GM21447 (cell line): Measurements from ENCODE around the gene JAG1.

Experiments used
- ATAC-seq: cut with Tn5 transposase; IDR thresholded peaks from one replicate; pipeline ENCODE4 v1.9.1; 2021; ENCODE audit not compliant: unreplicated experiment

Gene JAG1

GRCh38 chr20:10669843-10670446 is 3.9 kb downstream of the JAG1 start:
- ATAC-seq, result no peak

GRCh38 chr20:10668677-10669368 is 5.0 kb downstream of the JAG1 start:
- no peak for ATAC-seq

- no peak for ATAC-seq
These were observed 6.1 kb downstream of the JAG1 start for GRCh38 chr20:10667560-10668167.

GRCh38 chr20:10667077-10667401 is 6.8 kb downstream of the JAG1 start:
- ATAC-seq, result no peak

GRCh38 chr20:10666221-10667076 is 7.3 kb downstream of the JAG1 start:
- ATAC-seq, result no peak

GRCh38 chr20:10665791-10666190 is 8.0 kb downstream of the JAG1 start:
- ATAC-seq, result no peak

GRCh38 chr20:10665027-10665561 is 8.7 kb downstream of the JAG1 start:
- ATAC-seq, result no peak

- ATAC-seq, result no peak
These were observed 10.0 kb downstream of the JAG1 start for GRCh38 chr20:10663756-10664155.

- ATAC-seq, result no peak
These were observed 10.9 kb downstream of the JAG1 start for GRCh38 chr20:10662661-10663458.

GRCh38 chr20:10662151-10662550 is 11.6 kb downstream of the JAG1 start:
- no peak for ATAC-seq

- no peak for ATAC-seq
These were observed 12.5 kb downstream of the JAG1 start for GRCh38 chr20:10661261-10661660.

- ATAC-seq, result no peak
These were observed 13.1 kb downstream of the JAG1 start for GRCh38 chr20:10660661-10661060.

- ATAC-seq, result no peak
These were observed 13.9 kb downstream of the JAG1 start for GRCh38 chr20:10659651-10660601.

GRCh38 chr20:10658876-10659632 is 14.7 kb downstream of the JAG1 start:
- ATAC-seq, result no peak

- no peak for ATAC-seq
These were observed 15.6 kb downstream of the JAG1 start for GRCh38 chr20:10658051-10658823.

- no peak for ATAC-seq
These were observed 16.3 kb downstream of the JAG1 start for GRCh38 chr20:10657453-10657852.

- ATAC-seq, result no peak
These were observed 17.8 kb downstream of the JAG1 start for GRCh38 chr20:10655720-10656669.
